Stimulated activated CD8-positive, alpha-beta memory T cell treated with anti-CD3 and anti-CD28 coated beads, Interleukin-7, amount 100 ng/mL, for 48 hours (primary cell): ENCODE measurements around the gene GRIK4.
"Not testable (repeated sequence)": the region's sequence is repeated elsewhere in the genome, so short reads cannot be mapped to it uniquely, and the experiment has no call there.

Experiments used
- DNase-seq, 2 donors: peaks; one replicate each; pipeline ENCODE4 v3.0.0-alpha.2; 2020; ENCODE audit warnings: low read depth in 1 of 2; ENCODE audit errors: extremely low read depth in 1 of 2

Gene GRIK4

GRCh38 chr11:120511116-120511819 is at the start of gene GRIK4:
GRIK4 (plus strand) TSS chr11:120511748; CDS start chr11:120660319, 148,571 bp downstream.
- peak; percentile 57 to 58 for DNase-seq

GRCh38 chr11:120462825-120463224 is 48.7 kb upstream of the GRIK4 start:
- no peak for DNase-seq

GRCh38 chr11:120465921-120466534 is 45.5 kb upstream of the GRIK4 start:
- no peak for DNase-seq

- no peak for DNase-seq
These were observed 43.9 kb upstream of the GRIK4 start for GRCh38 chr11:120467627-120468026.

- DNase-seq: no peak
These were observed 40.4 kb upstream of the GRIK4 start for GRCh38 chr11:120471131-120471530.

GRCh38 chr11:120471994-120472393 is 39.6 kb upstream of the GRIK4 start:
- DNase-seq: no peak

GRCh38 chr11:120473503-120473902 is 38.0 kb upstream of the GRIK4 start:
- no peak for DNase-seq

- no peak for DNase-seq
These were observed 29.4 kb upstream of the GRIK4 start for GRCh38 chr11:120482149-120482548.

GRCh38 chr11:120484722-120485121 is 26.8 kb upstream of the GRIK4 start:
- DNase-seq: no peak

- no peak for DNase-seq
These were observed 25.4 kb upstream of the GRIK4 start for GRCh38 chr11:120486138-120486537.

- no peak for DNase-seq
These were observed 21.7 kb upstream of the GRIK4 start for GRCh38 chr11:120489799-120490198.

- DNase-seq: no peak
These were observed 19.1 kb upstream of the GRIK4 start for GRCh38 chr11:120492486-120492885.

GRCh38 chr11:120494595-120494994 is 17.0 kb upstream of the GRIK4 start:
- DNase-seq: no peak

GRCh38 chr11:120499088-120499487 is 12.5 kb upstream of the GRIK4 start:
- no peak for DNase-seq

GRCh38 chr11:120499859-120500258 is 11.7 kb upstream of the GRIK4 start:
- DNase-seq: no peak

- no peak for DNase-seq
These were observed 11.0 kb upstream of the GRIK4 start for GRCh38 chr11:120500414-120501071.

- no peak for DNase-seq
These were observed 10.1 kb upstream of the GRIK4 start for GRCh38 chr11:120501440-120501839.

- DNase-seq: no peak
These were observed 9.4 kb upstream of the GRIK4 start for GRCh38 chr11:120501976-120502755.

- DNase-seq: not testable (repeated sequence)
These were observed 8.0 kb upstream of the GRIK4 start for GRCh38 chr11:120503529-120503928.

GRCh38 chr11:120505801-120506425 is 5.6 kb upstream of the GRIK4 start:
- DNase-seq: no peak
